HL-60/S4 treated with retinoic acid at 250 ng/mL for 4 days and 3 days (cell line): ENCODE results near the gene WDR91.

Experiments used
- in situ Hi-C: fragments of 300-500 bp; cut with MboI; formaldehyde crosslinking; loops from 2 replicates; pipeline ENCODE4 v1.7.0; 2022; ENCODE audit warnings: low sequenced_read_pairs

Gene WDR91

DNA sequence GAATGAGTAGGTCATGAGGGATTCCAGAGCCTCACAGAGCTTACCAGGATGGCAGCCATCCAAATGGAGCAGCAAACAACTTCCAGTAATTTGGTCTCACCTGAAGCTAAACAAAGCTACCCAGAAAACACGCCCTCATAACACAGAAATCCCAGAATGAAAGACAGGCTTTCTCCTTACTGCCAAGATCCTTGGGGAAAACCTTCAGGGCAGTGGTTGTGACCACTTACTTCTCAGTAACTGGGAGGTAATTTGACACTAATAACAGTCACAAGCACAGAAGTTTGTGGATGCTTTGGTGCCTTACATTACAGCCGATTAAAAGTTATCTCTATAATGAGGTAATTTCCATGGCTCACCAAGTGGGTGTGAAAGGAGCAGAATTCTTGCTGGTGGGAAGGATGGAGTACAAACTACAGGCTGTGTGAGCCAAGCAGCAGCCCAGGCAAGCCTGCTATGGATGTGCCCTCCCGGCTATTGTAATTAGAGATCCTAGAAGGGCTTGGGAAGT, 10.4 kb downstream of the WDR91 start:
- in situ Hi-C loops, result no loop called here

DNA sequence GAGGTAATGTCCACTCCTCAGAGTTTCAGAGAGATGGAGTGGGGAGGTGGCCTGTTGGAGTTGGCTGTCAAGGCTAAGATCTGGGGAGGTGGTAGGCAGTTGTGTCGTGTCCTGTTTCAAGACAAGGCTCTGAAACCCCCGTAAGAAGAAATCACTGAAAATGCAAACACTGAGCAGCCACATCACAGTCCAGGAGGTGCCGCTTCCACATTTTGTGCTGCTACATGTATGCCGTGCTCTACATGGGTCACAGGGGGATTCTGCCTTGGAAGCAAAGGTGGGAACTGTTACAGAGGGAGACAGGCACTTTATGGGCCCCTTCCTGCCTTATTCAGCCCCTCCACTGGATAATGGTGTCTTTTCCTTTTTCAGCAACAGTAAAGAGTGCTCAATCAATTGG, 11.9 kb downstream of the WDR91 start:
- in situ Hi-C loops, result no loop called here

DNA sequence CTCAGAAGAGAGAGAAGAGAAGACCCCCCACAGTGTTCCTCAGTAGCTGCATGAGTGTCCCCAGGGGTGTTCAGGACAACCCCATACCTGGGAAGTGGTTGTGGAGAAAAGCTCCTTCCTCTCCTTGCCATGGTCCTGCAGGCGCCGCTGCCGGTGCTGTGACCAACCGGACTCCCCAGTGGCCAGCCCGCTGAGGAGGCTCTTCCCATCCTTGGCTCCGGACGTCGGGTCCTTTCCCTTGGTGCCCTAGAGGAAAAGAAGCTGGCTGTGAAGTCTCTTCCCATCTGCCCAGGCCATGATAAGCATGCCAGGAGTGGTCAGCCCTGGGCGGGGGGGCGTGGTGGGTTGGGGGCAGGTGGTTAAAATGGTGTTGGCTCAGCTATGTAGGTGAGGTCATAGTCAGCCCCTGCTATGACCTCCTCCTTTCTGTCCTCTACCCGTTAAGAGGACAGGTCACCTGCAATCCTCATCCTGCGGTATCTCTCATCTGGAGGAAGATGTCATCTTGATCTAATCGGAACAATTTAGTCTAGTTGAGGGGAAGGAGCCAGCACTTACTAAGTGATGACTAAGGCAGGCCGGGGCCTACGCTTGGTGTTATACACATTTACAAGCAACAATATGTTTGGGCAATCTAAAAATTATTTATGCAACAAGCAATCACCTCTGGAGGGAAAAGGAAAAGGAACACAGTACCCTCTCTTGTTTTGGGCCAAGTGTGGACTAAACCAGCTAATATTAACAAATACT, 13.2 kb downstream of the WDR91 start:
- in situ Hi-C loops, result no loop called here

DNA sequence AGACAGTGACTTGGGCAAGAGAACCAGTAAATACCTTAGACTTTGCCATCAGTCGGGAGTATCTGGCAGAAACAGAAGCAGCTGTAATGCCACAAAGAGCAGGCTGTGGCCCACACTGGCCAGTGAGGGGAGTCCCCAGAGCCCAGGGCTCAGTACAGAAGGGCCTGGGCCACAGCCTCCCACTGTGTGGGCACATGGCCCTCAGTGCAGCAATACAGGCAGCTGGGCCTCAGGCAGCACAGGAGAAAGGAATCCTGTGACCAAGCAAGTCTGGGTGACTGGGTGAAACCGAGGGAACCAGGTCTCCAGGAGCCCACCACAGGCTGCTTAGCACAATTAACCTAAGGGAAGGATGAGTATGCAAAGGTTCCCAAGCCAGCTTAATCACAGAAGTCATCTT, 14.0 kb downstream of the WDR91 start:
- in situ Hi-C loops, result no loop called here

DNA sequence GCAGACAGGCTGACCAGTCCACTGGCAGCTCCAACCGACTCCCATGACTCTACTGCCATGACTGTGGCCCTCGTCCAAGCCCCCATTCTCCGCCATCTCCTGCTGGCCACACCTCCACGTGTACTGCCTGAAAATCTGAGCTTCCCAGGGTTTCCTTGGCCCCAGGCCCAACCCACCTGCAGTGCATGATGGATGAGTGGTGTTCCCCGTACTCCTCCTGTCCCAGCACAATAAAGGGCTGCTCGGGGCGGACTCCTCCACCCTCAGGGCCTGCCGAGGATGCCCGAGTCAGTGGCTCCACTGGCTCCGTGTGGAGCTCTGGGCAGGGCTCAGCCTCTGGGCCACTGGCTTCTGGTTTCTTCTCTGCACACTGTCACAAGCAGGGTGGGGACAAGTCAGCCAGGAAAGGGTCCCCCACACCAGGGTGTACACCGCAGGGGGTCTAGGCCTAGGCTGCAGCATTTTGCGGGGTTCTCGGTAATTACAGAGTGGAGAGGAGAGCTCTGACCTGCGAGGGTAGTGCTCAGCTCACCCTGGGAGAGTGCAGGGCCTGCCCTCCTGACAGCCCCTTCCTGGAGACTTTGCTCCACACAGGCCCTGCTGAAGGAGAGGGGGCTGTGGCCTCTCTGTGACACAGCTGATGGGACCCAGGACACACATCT, 15.2 kb downstream of the WDR91 start:
- in situ Hi-C loops, result no loop called here

DNA sequence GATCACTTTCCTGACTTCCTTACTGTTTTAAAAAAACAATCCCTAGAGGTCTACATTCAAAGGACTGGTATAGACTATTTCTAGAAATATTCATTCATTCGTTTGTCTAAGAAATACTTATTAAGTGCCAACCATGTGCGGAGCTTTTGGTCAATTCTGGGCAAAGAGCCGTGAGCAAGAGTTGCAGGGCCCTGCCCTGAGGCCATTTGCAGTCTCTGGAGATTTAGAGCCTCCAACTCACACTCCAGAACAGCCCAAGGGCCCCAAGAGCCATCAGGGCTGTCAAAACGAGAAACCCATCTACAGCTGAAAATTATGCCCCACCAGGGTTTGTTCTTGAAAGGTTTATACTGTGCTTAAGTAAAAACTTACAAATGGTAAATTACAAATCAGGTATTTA, 16.2 kb downstream of the WDR91 start:
- in situ Hi-C loops, result no loop called here

DNA sequence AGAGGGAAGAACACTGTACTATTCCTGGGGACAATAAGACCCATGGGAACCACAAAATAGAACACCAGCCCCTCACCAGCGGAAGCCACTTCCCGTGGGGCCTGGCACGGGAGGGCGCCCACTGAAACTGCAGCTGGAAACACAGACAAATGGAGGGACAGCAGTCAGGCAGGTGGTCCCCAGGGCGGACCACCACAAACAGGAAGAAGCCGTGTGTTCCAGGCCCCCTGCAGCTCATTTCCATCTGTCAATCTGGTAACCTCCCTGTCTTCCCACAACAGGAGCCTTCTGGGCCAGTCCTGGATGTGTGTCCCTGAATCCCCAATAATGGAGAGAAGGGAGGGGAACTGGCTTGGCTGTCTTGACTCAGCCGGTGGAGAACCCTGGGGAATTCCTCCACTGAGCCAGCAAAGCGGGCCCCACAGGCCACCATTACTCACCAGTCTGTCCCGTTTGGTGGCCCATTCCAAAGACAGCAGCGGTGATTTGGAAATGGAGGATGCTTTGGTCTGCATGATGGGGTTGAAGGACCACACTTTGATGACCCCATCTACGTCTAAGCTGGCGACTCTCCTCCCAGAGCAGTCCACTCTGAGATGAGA, 16.7 kb downstream of the WDR91 start:
- in situ Hi-C loops, result no loop called here

DNA sequence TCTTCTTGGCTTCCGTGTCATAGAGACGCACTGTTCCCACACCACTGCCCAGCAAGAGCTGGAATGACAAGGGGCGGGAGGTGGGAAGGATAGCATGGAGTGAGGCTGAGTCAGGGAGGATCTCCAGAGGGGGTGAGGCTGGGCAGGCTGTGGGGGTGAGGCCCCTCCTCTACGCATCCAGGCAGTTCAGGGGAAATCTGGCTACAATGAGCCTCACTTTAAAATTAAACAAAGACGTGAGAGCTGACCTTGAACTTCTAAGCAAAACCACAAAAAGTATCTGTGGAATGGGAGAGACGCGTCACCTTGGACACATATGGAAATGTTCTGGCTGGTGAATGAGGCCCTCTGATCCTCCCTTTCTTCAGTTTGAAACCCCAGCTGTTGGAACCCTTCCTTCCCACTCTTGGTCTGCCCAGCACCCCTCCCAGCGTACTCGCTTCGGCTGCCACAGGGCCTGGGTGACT, 17.7 kb downstream of the WDR91 start:
- in situ Hi-C loops, result no loop called here

DNA sequence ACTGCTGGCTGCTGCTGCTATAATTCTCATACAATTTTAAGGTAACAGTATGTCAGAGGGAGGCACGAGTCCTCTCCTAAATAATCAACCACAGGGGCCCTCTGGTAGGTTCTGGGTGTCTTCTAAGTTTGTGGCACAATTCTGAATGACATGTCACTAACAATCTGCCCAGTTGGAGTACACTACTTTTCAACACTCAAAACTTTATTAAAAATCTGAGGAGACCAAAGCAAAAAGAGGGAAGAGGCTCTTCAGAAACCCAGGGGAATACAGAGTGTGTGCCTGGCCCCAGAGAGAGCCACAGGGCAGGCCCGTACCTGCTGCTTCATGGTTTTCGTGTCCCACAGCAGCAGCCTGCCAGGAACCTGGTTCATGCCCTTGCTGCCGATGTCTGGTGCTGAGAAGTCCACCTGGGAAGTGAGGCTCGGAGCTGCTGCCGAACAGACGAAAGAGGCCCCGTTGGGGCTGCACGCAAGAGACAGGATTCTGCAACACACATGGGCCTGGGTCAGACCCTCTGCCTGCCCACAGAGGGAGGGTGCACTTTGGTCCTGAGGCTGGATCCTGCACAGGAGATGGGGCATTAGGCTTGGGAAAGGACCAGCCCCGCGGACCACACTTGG, 18.3 kb downstream of the WDR91 start:
- in situ Hi-C loops, result no loop called here

DNA sequence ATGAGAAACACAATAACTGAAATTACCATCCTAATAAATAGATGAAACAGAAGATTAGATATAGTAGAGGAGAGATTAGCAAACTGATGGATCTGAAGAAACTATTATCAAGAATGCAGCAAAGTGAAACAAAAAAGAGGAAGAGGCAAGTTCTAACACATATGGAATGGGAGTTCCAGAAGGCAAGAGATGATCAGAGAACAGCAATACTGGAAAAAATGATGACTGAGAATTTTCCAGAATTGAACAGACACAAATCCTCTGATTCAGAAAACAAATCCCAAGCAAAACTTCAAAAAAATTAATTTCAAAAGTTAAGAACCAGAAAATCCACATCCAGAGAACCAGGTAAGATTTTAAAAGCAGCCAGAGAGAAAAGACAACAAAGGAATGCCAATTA, 20.6 kb downstream of the WDR91 start:
- in situ Hi-C loops, result no loop called here

DNA sequence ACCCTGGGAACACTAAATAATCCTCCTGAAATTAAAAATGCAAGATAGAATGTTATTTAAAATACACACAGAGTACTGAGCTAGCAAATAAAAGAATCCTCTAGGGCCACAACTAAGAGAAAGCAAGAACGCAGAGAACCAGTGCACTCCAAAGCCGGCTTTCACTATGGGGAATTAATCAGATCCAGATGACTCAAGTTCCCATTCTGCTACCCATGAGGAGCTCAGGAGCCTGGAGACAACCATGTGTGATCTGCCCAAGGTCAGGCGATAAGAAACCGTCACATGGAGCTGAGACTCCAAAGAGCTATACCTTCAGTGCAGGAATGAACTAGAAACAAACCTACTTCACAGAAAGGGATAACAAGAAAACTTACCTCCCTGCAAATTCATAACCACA, 21.4 kb downstream of the WDR91 start:
- in situ Hi-C loops, result no loop called here

DNA sequence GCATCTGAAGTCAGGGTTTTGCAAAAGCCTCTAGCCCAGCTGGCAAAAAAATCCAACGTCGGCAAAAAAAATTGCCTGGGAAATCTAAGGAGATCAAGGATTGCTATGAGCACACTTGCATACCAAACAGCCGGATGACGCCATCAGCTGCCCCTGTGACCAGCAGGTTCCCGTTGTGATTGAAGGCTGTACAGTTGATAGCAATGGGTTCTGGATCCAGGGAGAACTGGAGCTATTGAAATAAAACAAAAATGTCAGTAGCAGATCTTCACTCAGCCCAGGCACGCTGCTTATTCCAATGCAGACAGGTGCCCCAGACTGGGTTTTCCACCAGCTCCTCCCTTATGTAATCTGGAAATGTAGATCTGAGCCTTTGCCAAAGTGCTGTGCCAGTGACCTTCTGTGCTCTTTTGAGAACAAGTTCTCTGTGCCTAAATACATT, 22.1 kb downstream of the WDR91 start:
- in situ Hi-C loops, result no loop called here

DNA sequence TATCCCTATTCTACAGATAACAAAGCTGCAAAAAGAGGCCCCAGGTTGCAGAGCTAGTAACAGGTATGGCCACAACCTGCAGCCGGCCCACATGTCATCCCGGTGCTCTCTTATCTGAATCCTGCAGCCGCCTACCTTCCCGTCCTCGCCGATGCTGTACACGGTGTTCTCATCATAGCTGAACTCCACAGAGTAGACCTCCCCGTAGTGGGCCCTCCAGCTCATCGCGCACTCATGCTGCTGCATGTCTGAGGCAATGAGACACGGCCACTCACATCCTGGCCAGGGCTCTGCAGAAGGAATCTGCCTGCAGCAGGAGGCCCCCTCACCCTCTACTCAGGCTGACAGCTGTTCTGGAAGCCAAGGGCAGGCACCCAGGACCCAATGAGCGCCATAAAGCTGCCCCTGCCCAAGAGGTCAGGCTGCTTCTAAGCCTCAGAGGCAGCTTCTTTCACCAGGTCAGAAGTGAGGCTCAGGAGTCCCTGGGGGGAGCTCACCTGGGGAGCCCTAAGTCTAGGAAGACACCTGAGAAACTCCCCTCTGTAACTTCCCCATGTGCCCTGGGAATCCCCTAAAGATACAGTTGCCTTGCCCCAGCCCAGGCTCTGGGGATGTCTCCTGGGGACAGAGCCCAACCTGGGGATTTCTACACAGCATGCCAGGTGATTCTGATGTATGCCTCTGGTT, 22.9 kb downstream of the WDR91 start:
- in situ Hi-C loops, result no loop called here

DNA sequence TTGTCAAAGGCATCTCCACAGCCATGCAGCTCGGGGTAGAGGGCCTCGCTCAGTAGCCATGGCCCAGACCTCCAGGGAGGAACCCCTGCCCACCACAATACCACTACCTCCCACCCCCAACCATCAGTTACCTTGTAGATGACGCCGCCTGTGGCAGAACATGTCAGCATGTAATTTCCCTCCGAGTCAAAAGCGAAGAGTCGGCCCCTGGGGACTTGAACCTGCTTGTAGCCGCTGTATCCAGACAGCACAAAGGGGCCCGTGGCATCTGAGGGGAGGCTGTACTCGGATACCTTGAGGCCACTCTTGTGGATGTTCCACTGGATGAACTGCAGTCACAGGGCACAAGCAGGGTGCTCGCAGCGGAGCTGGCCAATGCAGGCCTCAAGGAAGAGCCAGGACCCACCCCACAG, 24.5 kb downstream of the WDR91 start:
- in situ Hi-C loops, result no loop called here

DNA sequence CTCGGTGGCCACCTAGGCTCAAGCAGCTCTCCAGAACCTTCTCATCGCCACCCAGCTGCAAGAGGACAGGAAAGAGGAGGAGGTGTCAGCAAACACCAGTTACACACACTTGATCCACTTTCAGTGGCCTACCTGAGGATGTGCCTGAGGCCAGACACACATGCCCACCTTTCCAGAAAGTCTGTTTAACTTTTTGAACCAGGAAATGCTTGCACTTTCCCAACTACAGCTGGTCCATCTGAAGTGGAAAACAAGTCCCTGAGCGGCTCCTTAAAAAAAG, 25.1 kb downstream of the WDR91 start:
- in situ Hi-C loops, result no loop called here

DNA sequence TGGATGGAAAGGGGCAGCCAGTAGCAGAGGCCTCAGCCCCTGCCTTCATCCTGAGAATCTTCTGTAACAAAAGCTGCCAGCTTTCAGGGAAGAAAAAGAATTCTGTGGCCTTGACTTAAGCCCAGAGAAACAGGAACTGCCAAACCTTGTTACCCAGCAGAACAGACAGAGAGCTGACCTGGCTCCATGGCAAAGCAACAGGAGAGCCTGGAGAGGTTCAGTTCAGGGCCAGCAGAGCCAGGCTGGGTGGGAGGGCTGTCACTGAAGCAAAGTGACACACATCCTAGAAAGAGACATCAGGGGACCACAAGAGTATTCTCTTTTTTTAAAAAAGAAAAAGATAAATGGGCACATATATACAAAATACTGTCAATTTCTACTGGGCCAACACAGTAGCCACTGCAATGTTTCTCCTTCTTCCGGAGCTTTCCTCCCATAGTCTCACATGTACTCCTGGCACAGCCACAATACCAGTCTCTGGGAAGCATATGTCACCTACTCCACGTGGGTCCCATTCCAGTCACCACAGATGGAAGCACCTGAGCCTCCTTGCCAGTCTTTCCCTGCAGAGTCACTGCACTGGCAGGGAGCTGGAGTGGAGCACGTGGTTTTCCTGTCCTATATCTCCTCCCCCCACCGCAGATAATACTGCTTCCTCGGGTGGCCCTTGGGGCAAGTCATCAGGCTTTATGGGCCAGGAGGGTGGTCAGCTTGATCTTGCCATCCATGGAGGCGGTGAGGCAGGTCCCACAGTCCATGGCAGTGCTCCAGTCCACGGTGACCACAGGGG, 25.7 kb downstream of the WDR91 start:
- in situ Hi-C loops, result no loop called here

DNA sequence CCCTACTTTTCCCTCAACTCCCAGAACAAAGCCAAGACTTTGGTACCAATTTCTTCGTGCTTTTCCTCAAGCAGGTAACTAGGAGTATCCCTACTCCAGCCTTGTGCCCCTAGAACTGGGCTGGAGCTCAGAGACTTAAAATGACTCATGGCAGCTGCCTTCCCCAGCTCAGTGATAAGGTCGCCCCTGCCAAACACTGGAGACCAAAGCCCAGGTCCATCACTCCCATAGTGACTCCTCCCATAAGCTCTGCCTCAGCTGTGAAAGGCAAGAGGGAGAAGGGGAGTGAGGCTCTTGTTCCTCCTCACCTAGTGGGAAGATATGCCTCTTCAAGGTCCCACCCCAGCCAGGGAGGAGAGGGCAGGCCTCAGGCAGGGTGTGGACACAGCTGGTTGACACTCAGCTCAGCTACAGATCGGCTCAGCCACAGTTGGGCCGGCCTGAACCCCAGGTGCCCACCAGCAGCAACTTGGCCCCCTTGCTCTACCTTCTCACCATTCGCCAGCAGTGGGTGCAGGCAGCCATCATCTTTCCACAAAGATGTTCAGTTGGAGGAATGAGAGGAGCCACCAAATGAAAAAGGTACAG, 27.0 kb downstream of the WDR91 start:
- in situ Hi-C loops, result no loop called here

DNA sequence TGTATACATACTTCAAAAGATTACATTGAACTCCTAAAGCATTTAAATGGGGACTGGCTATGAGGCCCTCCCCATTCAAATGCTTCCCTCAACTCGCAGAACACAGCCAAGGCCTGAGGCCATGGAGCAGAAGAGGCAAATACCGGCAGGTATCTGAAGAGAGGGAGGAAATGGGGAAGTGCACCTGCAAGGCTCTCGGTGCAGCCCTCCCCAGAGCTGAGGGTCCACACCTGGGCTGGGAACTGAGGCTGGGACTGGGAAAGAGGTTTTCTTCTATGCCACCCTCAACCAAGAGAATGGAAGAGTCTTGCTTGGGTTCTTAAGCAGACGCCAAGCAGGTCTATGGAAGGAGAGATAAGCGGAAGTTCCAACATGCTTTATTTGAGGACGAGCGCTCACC, 27.8 kb downstream of the WDR91 start:
- in situ Hi-C loops, result no loop called here

DNA sequence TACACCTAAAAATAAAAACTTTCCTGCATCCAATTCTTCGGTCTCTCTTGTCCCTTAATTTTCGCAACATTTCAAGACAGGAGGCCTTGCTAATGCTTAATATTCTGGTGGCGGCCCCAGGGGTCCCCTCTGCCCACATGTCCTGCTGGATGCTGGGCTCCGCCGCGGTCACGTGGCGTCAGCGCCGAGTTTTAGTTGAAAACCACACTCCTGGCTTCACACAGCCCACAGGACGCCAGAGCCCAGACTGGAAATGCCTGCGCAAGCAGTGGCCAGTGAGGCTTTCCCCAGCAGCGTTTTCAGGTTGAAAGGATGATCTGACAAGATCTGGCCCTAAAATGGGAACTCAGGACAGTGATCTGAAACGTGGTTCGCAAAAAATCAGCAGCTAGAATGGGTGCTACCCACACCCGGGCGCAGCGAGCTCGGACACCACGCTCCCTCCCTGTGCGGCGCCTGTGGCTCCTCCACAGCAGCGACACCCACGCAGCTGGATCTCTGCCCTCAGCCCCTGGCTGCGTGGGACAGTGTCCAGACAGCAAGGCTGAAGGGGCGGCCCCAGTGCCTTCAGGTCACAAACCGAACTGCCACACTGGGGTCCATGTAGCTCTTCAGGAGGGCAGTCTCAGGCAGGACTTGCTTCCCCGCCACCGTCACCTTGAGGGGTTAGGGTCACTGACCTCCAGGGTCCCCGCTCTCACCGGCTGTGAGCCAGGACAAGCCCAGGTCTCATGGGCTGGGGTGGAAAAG, 29.2 kb downstream of the WDR91 start:
- in situ Hi-C loops, result no loop called here
